NCI-H69 (cell line): ENCODE measurements around the gene RNGTT.

Experiments
- DNase-seq: peaks from one replicate; lab custom pipeline; 2025; lab: John Stamatoyannopoulos, UW

RNGTT gene

DNA sequence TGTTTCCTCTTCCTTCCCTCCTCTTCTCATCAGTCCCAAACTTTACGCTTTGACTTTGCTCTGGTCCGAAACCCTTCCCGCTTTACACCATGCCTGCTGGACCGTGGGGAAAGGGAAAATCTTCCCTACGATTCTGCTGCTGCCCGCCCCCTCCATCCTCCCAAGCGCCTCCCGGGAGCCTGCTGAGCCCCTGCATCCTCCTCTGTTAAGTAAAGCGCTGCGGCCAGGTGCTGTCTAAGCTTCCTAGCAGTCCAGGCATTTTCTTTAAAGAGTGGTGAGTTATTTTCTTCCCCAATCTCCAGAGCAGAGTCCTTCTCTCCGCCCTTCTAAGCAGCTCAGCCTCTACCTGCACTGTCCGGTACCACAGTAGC, 376.3 kb downstream of the RNGTT start:
- no peak for DNase-seq

- DNase-seq = no peak
Observed at GRCh38 chr6:88586371-88587149, 376.9 kb downstream of the RNGTT start.

DNA sequence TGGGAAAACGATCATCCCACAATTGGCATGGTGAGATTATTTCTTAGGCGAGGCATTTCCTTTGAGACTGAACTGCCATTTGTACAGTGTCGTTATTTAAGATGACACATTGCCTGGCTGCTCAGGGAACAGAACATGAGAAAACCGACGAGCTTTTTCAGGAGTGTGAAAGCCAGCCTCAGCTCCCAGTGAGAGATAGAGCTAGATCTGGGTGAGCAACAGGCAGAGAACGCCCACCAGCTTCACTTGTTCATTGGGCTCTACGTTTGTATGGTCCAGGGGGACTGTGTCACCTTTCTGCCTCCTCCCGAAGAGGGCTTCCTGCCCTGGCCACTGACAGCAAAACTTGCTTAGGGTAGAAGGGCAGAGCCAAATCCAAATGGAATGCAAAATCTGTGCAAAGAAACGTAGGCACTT, 378.1 kb downstream of the RNGTT start:
- no peak for DNase-seq

DNA sequence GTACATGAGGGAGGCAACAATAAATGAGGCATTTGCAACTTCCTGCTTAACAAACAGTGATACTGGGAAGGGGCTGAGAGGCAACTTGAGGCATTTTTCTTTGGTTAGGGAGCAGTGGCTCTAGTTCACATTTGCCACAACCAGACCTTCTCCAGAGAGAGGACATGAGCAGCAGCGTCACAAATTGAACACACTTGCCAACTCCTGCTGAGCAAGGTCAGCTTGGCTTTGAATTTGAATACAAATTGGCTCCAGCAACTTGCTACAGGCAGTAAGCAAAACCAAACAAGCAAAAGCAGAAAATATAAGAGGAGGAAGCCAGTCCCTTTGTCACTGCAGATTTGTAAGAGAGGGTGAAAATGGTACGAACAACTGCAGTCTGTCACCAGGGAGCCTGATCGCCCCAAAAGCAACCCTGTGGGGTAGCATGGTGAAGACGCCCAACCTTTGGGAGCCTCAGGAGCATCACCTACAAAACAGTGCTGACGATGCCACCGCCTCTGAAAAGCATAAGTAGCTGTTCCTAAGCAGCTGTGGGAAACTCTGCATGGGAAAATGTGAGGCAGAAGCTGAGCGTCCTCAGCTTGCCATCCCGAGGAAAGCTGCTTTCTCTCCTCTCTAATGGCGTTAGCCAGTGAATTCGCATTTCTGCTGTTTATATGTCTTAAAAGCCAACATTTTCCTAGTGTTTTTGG, 378.7 kb downstream of the RNGTT start:
- peak; percentile 77 for DNase-seq

DNA sequence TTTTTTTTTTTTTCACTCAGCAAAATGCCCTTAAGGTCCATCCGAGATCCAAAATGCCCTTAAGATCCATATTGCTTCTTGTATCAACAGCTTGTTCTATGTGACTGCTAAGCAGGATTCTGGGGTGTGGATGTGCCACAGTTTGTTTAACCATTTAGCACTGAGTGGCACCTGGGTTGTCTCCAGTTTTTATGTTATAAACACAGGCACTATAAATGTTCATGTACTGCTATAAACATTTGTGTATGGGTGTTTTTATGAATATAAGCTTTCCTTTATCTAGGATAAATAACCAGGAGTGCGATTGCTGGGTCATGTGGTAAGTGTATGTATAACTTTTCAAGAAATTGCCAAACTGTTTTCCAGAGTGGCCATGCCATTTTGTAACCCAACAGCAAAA, 386.0 kb downstream of the RNGTT start:
- DNase-seq = no peak

GRCh38 chr6:88575536-88575935, 387.9 kb downstream of the RNGTT start:
- DNase-seq = no peak

DNA sequence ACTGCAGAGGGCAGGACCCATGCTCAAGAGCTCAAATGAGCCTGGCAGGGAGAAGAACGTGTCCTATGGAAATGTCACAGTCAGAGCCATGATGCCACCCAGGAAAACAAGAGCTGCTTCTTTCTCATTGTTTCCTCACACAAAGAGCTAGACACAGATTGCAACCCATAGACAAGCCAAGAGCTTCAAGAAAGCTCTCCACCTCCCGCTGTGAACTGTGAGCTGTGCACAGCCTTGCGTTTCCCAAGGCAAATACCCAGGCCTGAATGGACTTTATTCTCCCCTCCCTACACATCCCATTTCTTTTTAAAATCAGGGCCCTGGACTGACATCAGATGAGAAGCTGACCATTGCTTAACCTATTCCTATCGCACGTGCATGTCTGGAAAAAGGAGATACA, 388.8 kb downstream of the RNGTT start:
- DNase-seq = peak; percentile 53

- DNase-seq = peak; percentile 89
Observed at GRCh38 chr6:88574031-88574430, 389.4 kb downstream of the RNGTT start.

DNA sequence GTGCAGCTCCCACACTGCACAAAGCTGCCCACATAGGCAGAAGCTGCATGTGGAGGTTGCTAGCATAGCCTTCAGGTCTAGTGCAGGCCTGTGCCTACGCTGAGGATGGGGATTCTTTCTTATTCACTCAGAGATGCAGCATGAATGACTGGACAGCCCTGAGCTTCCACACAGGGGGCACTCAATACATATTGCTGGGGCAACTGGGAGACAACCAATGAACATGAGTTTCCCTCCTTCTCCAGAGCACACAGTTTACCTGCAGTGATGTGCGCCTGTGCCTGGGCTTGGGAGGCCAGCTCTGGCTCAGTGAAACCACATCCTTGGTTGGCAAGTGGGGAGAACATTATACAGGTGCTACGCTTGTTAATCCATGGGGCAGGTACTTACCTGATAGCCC, 389.9 kb downstream of the RNGTT start:
- DNase-seq = no peak

DNA sequence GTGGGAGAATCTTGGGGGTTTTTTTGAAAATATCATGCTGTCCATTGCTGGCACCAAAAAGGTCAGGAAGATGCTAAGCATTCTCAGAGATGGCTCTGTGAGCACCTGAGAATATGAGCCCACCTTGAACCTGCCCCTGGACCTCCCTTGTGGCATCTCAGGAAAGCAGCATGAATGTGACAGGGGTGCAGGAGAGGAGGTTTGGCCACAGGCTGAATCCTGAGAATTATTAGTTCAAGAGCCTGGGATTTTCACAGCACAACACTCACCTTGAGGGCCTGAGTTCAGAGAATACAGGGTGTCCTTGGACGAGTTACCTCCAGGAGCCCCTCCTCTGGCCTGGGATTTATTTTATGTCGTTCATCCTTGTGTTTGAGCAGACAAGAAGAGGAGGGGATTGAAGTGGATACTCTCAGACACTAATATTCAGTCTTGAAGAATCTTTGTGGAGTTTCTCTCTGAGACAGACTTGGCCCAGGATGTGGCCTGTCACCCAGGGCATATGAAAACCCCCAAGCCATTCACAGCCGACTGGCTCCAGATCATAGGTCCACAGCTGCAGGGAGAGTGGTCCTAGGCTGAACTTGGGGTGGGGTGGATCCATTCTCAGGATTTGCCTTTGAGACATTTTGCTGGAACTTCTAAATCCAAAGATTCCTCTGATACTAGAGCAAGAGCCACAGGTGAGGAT, 390.8 kb downstream of the RNGTT start:
- no peak for DNase-seq

GRCh38 chr6:88569959-88570358, 393.5 kb downstream of the RNGTT start:
- no peak for DNase-seq

GRCh38 chr6:88567696-88568095, 395.7 kb downstream of the RNGTT start:
- no peak for DNase-seq

DNA sequence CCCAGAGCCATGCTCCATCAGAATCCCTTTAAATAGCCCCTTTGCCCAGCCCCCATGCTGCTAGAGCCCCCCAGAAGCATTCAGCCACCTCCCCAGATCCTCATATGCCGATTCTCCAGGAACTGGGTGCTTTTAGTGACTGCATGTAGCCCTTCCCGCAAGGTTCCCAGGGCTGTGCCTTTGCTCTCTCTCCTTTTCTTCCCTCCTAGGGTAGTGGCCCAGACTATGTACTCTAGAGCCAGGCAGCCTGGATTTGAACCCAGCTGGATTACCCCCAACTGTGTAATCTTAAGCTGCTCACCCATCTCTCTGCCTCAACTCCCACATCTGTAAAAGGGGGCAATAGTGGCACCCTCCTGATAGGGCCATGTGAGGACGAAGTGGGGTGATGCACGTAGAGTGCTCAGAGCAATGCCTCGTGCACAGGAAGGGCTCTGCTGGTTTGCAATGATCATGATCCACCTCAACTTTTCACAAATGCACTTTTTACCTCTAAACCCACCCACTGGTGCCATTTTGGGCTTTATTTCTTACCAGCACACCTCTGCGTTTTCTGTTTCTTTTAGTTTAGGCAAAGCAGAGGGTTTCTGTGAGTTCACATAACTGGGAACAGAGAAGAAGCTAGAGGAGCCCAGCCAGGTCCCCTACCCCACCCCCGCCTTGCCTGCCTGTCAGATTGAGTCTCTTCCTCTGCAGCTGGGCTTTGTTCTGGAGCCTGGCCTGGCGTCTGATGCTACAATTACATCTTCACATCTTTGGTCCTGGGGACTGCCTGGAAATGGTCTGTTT, 396.5 kb downstream of the RNGTT start:
- peak; percentile 11 for DNase-seq

DNA sequence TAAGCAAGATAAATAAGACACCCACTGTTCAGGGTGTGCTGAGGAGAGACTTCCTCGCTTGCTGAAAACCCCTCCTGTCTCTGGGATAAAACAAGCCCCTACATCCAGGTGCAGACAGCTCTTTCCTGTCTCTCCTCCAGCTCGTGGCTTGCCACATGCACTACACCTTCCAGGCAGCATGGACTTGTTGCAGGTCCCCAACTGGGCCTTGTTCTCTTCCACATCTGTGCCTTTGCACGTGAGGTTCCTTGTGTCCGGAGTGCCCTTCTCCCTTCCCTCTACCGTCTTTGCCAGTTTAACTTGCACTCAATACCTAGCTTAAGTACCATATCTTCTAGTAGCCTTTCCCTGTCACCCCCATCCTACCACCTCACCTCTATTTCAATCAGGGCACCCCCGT, 397.6 kb downstream of the RNGTT start:
- DNase-seq = peak; percentile 36

DNA sequence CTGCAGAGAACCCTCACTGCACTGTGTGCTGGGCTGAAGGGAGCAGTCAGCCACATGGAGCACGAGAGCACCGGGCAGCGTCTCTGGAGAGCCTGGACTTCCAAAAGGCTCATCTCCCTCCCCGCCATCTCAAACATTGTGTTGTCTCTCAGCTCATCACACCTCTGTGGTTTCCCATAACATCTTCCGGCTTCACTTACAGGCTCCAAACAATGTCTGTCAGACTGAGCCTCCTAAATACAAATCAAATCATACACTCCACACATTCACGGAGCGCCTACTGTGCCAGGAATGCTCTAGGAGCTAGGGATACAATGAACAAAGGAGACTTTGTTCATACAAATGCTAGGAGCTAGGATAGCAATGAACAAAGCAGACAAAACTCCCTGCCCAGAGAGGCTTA, 398.0 kb downstream of the RNGTT start:
- no peak for DNase-seq

DNA sequence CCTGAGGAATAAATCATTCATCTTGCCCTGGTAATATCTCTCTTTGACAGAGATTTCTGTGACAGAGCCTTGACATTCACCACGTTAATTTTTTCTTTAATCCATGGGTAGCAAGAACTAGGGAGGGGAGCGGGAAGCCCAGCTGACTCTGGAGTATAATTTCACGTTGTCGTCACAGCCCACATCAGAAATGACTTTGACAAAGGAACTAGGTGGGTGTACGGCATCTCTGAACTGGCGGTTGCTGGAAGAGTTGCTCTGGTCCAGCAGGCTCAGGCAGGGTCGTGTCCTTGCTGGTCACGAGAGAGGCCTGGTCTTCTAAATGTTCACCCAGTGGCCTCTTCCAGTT, 400.2 kb downstream of the RNGTT start:
- no peak for DNase-seq

- no peak for DNase-seq
Observed at GRCh38 chr6:88562353-88563276, 400.8 kb downstream of the RNGTT start.

- DNase-seq = peak; percentile 27
Observed at GRCh38 chr6:88561954-88562315, 401.5 kb downstream of the RNGTT start.

DNA sequence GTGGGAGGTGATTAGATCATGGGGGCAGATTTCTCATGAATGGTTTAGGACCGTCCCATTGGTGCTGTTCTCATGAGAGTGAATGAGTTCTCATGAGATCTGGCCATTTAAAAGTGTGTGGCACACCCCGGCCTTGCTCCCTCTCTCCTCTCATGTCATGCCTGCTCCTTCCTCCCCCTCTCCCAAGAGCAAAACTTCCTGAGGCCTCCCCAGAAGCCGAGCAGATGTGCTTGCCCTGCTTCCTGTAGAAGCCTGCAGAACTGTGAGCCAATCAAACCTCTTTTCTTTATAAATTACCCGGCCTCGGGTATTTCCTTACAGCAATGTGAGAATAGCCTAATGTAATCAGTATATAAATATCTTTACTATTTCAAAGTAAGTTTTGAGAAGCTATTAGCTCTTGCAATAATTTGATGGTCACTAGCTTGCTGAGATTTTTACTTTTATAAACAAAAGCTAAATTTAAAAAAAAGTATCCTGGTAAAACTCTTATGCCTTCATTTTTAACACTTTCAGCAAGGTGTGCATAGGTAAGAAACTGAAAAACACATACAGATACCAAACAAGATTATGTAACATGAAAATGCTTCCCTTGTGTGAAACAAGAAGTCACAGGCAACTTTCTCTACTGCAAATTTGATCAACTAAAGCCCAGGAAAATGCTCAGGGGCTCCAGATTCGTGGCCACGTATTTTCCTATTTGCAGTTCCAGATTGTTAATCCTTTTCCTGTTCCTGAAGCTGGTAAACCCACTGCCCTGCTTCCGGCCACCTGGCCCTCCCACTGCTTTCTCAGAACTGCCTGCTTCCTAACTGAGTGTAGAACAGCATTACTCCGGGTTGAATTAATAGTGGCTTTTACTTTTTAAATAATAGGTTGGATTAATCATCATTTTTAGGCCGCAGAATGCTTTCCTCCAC, 402.1 kb downstream of the RNGTT start:
- DNase-seq = peak; percentile 60
